Breast epithelium (tissue), 4 donors: ENCODE data around the gene CAMSAP1. TPM values are rescaled to one million over a fixed set of nuclear protein-coding genes. Genes with fewer than 3 reads are reported as not detected.

ENCODE experiments used
- DNase-seq, 2 donors: peaks; one replicate each; pipeline ENCODE4 v3.0.0-alpha.2; 2019; ENCODE audit warnings: low spot score in 2 of 2
- H3K27ac ChIP-seq, 2 donors: fragments of 200-600 bp; sonication (generic) in 1 of 2; one replicate each; pipeline ENCODE4 v1.5.1; 2016 to 2019; ENCODE audit warnings: mild to moderate bottlenecking in 1 of 2
- H3K27me3 ChIP-seq, 2 donors: fragments of 200-600 bp; sonication (generic) in 1 of 2; one replicate each; pipeline versions ENCODE4 v1.5.1 to v1.6.0; 2017 to 2019; ENCODE audit warnings: control low read depth in 1 of 2, mild to moderate bottlenecking in 1 of 2
- H3K36me3 ChIP-seq: fragments of 200-600 bp; one replicate; pipeline ENCODE4 v1.5.1; 2019
- H3K4me1 ChIP-seq, 2 donors: fragments of 200-600 bp; sonication (generic); one replicate each; pipeline ENCODE4 v1.5.1; 2016 to 2019; ENCODE audit warnings: control low read depth in 1 of 2
- H3K4me3 ChIP-seq, 3 donors: fragments of 200-600 bp; sonication (generic); 1 replicate in 2 of 3; 2 replicates in 1 of 3; pipeline ENCODE4 v1.5.1; 2016 to 2019; ENCODE audit warnings: mild to moderate bottlenecking in 3 of 3, moderate library complexity in 2 of 3
- H3K9me3 ChIP-seq, 2 donors: fragments of 200-600 bp; sonication (generic) in 1 of 2; one replicate each; pipeline ENCODE4 v1.5.1; 2016 to 2019; ENCODE audit warnings: control low read depth in 1 of 2
- CTCF ChIP-seq, 3 donors: fragments of 450-650 bp; IDR thresholded peaks; one replicate each; pipeline ENCODE4 v1.5.1; 2016 to 2017; ENCODE audit warnings: antibody characterized with exemption in 3 of 3, mild to moderate bottlenecking in 3 of 3, moderate library complexity in 3 of 3
- POLR2A ChIP-seq: fragments of 450-650 bp; IDR thresholded peaks from one replicate; pipeline ENCODE4 v1.6.1; 2016; ENCODE audit warnings: antibody characterized with exemption, mild to moderate bottlenecking, moderate library complexity
- POLR2AphosphoS5 ChIP-seq, 3 donors: sonication (generic); formaldehyde crosslinking; IDR thresholded peaks; one replicate each; pipeline ENCODE4 v1.6.1; 2017; ENCODE audit warnings: antibody characterized with exemption in 3 of 3
- intact Hi-C: fragments of 100-400 bp; cut with DNase I; formaldehyde crosslinking; loops from one replicate; pipeline ENCODE4 v1.15.1; 2023; ENCODE audit warnings: low total_unique reads
- total RNA-seq, 3 donors: library from RNA; depleted of rRNA; stranded (reverse); fragments of >200 nt; gene quantifications; one replicate each; pipeline ENCODE4 v1.1.0, GENCODE V29; 2016

Gene CAMSAP1
- total RNA-seq, 3 donors from 2014 or later: 25.0 to 29.8 (median 29.0) TPM

DNA sequence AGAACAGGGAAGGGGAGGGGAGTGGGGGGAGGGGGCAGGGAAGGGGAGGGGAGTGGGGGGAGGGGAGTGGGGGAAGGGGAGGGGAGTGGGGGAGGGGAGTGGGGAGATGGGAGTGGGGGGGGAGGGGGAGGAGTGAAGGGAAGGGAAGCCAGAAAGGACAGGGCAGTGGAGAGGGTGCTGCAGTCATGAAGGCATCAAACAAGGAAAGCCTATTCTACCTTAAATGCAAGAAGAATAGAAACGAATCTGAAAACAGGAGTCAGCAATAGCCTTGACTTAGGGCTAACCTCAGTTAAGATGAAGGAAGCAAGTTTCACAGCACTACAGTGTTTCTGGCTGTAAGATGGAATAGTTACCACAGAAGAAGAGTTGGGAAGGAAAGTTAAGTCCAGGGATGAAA is 59.5 kb downstream of the CAMSAP1 start:
- no peak overlapping the region for H3K4me3 ChIP-seq
- DNase-seq: no peak
- H3K4me1 ChIP-seq: no peaks in the 10 kb centered on the region
- intact Hi-C loops: no loop called here
- no peak for TF ChIP-seq CTCF (IDR thresholded peaks at IDR 0.05)
- TF ChIP-seq POLR2AphosphoS5 (IDR thresholded peaks at IDR 0.05): no peak
- no peak for TF ChIP-seq POLR2A
- no peaks in the 10 kb centered on the region for H3K27me3 ChIP-seq
- no peak overlapping the region for H3K27ac ChIP-seq
- peaks cover 4 to 5% of the 10 kb centered on the region in 2 donors for H3K9me3 ChIP-seq
- no peaks in the 10 kb centered on the region for H3K36me3 ChIP-seq

DNA sequence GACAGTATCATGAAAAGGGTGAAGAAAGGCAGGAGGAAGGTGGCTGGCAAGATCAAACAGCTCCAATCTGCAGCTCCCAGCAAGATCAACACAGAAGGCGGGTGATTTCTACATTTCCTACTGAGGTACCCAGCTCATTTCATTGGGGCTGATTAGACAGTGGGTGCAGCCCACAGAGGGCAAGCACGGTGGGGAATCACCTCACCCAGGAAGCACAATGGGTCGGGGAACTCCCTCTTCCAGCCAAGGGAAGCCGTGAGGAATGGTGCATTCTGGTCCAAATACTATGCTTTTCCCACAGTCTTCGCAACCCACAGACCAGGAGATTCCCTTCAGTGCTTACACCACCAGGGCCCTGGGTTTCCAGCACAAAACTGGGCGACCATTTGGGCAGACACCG is 66.8 kb downstream of the CAMSAP1 start:
- H3K9me3 ChIP-seq: peaks cover 4 to 5% of the 10 kb centered on the region in 2 donors
- H3K27ac ChIP-seq: no peak overlapping the region
- no peaks in the 10 kb centered on the region for H3K36me3 ChIP-seq
- DNase-seq: no peak
- H3K27me3 ChIP-seq: no peaks in the 10 kb centered on the region
- no peak overlapping the region for H3K4me3 ChIP-seq
- no peaks in the 10 kb centered on the region for H3K4me1 ChIP-seq
- intact Hi-C loops: no loop called here
- TF ChIP-seq CTCF (IDR thresholded peaks at IDR 0.05) (no peak), POLR2A (no peak)

GRCh38 chr9:135840107-135840506 is 67.2 kb downstream of the CAMSAP1 start:
- no peaks in the 10 kb centered on the region for H3K36me3 ChIP-seq
- intact Hi-C loops: no loop called here
- no peaks in the 10 kb centered on the region for H3K4me1 ChIP-seq
- no peak for DNase-seq
- no peak overlapping the region for H3K4me3 ChIP-seq
- H3K9me3 ChIP-seq: peaks cover 4 to 5% of the 10 kb centered on the region in 2 donors
- no peak overlapping the region for H3K27ac ChIP-seq
- TF ChIP-seq POLR2AphosphoS5 (IDR thresholded peaks at IDR 0.05): no peak
- no peak for TF ChIP-seq POLR2A
- no peak for TF ChIP-seq CTCF (IDR thresholded peaks at IDR 0.05)
- no peaks in the 10 kb centered on the region for H3K27me3 ChIP-seq

GRCh38 chr9:135839516-135839915 is 67.8 kb downstream of the CAMSAP1 start:
- Histone ChIP-seq H3K4me1 (no peaks in the 10 kb centered on the region), H3K4me3 (no peak overlapping the region), H3K9me3 (peaks cover 4 to 5% of the 10 kb centered on the region in 2 donors), H3K27me3 (no peaks in the 10 kb centered on the region), H3K36me3 (no peaks in the 10 kb centered on the region), H3K27ac (no peak overlapping the region)
- DNase-seq: no peak
- intact Hi-C loops: no loop called here
- no peak for TF ChIP-seq POLR2AphosphoS5 (IDR thresholded peaks at IDR 0.05)
- no peak for TF ChIP-seq CTCF (IDR thresholded peaks at IDR 0.05)
- TF ChIP-seq POLR2A: no peak

- DNase-seq: no peak
- Histone ChIP-seq H3K27ac (no peak overlapping the region), H3K9me3 (no peaks in the 10 kb centered on the region), H3K36me3 (no peaks in the 10 kb centered on the region), H3K27me3 (no peaks in the 10 kb centered on the region), H3K4me3 (no peak overlapping the region), H3K4me1 (no peaks in the 10 kb centered on the region)
- TF ChIP-seq POLR2A: no peak
- TF ChIP-seq POLR2AphosphoS5 (IDR thresholded peaks at IDR 0.05): no peak
- TF ChIP-seq CTCF (IDR thresholded peaks at IDR 0.05): no peak
- intact Hi-C loops: no loop called here
These were observed 72.2 kb downstream of the CAMSAP1 start for GRCh38 chr9:135835131-135835530.
